Measurements from ENCODE around the gene CDKN2AIP. TPM values are rescaled to one million over a fixed set of nuclear protein-coding genes. Genes with fewer than 3 reads are reported as not detected.

Gene CDKN2AIP
- total RNA-seq, 1 experiment from 2014 or later = 6.4 TPM

- Histone ChIP-seq H3K79me2 (ENCODE audit: insufficient read depth, low read length) (no peaks in the 10 kb centered on the region), H3K4me1 (ENCODE audit: control insufficient read depth in 1 of 2, insufficient read depth in 2 of 2, low read length in 2 of 2) (peaks cover 6 to 25% of the 10 kb centered on the region in 2 experiments; a peak in 3 of 4 replicates), H3K36me3 (ENCODE audit: control insufficient read depth in 1 of 2, insufficient read depth in 2 of 2, low read length in 2 of 2) (no peaks in the 10 kb centered on the region), H3K27ac (ENCODE audit: low read depth, low read length) (no peak overlapping the region; the same call in 1 of the 2 replicates), H3K9me2 (ENCODE audit: insufficient read depth) (no peaks in the 10 kb centered on the region), H3K9me3 (ENCODE audit: control insufficient read depth in 1 of 2, insufficient read depth in 1 of 2, low read depth in 1 of 2, low read length in 2 of 2) (no peaks in the 10 kb centered on the region), H3K9ac (ENCODE audit: low read length) (peak overlapping the region; percentile 55; the same call in 1 of the 2 replicates), H3K4me3 (replicated peaks in 1 of 2; ENCODE audit: low read depth in 1 of 2, low read length in 2 of 2) (peak overlapping the region; percentile 26 to 52; a peak in 2 of 4 replicates), H3K27me3 (ENCODE audit: insufficient read depth, low read length) (no peaks in the 10 kb centered on the region), H2AFZ (ENCODE audit: low read depth, low read length, poor library complexity, severe bottlenecking) (no peak overlapping the region), H4K20me1 (ENCODE audit: insufficient read depth) (no peaks in the 10 kb centered on the region), H3K4me2 (ENCODE audit: low read length) (peak overlapping the region; percentile 79)
- no TSS peak for BruUV-seq (replicated peaks)
- no peak for DNase-seq (ENCODE audit: low read depth, low spot score)
- intact Hi-C loops (cut with micrococcal nuclease) = no loop called here
- POLR2A ChIA-PET = no interaction called here
- TF ChIP-seq SP1 (IDR thresholded peaks at IDR 0.05; ENCODE audit: low read depth) (no peak), RAD21 (IDR thresholded peaks at IDR 0.05; ENCODE audit: low read depth) (no peak), EGR1 (IDR thresholded peaks at IDR 0.05; ENCODE audit: low read depth) (no peak), EZH2phosphoT487 (IDR thresholded peaks at IDR 0.05; ENCODE audit: borderline replicate concordance) (no peak), REST (IDR thresholded peaks at IDR 0.05; ENCODE audit: low read depth) (no peak), POLR2A (IDR thresholded peaks at IDR 0.05; ENCODE audit: borderline replicate concordance, extremely low read depth, insufficient read depth, insufficient read length) (no peak), CEBPB (IDR thresholded peaks at IDR 0.05; ENCODE audit: low read depth) (no peak), CBX3 (IDR thresholded peaks at IDR 0.05; ENCODE audit: low read depth) (no peak), FOSL1 (IDR thresholded peaks at IDR 0.05; ENCODE audit: low read depth) (no peak), TCF7L2 (IDR thresholded peaks at IDR 0.05; ENCODE audit: borderline replicate concordance, extremely low read depth, insufficient read depth, insufficient read length) (no peak), ATF3 (IDR thresholded peaks at IDR 0.05) (no peak), ELF1 (IDR thresholded peaks at IDR 0.05; ENCODE audit: borderline replicate concordance, low read depth) (no peak), CTCF (IDR thresholded peaks at IDR 0.05 in 2 of 3, conservative IDR thresholded peaks at IDR 0.05 in 1 of 3; ENCODE audit: borderline replicate concordance in 1 of 3, insufficient read depth in 1 of 3, low read depth in 2 of 3, low read length in 2 of 3) (no peak), MAX (IDR thresholded peaks at IDR 0.05) (no peak), SIN3A (IDR thresholded peaks at IDR 0.05; ENCODE audit: low read depth) (no peak), JUND (IDR thresholded peaks at IDR 0.05) (no peak), SRF (IDR thresholded peaks at IDR 0.05; ENCODE audit: low read depth) (no peak), YY1 (IDR thresholded peaks at IDR 0.05; ENCODE audit: extremely low read depth, insufficient replicate concordance, low read depth, low read length) (no peak), ZBTB33 (IDR thresholded peaks at IDR 0.05; ENCODE audit: extremely low read depth, insufficient replicate concordance, low read length) (no peak), ZFX (IDR thresholded peaks at IDR 0.05) (no peak)
- RAD21 ChIA-PET (ENCODE audit: low non-redundant PET in 1 of 2, low total read pairs in 2 of 2, uncharacterized antibody in 2 of 2, unreplicated experiment in 2 of 2) = no interaction called here
- CTCF ChIA-PET = no interaction called here
- ATAC-seq = peak; percentile 26
These were observed 45.3 kb upstream of the CDKN2AIP start for GRCh38 chr4:183399126-183399522.
